Dendritic cell treated with granulocyte-macrophage colony-stimulating factor and Interleukin-4, amounts not matched to agents 40 ng/mL and 50 ng/mL, for 4 days (primary cell): ENCODE results near the gene RTF2.

Source experiments
- H3K27ac Mint-ChIP-seq: one replicate; pipeline ENCODE4 v1.8.0; 2022; ENCODE audit warnings: mild to moderate bottlenecking, mixed read lengths
- H3K27me3 Mint-ChIP-seq: one replicate; pipeline ENCODE4 v1.8.0; 2022; ENCODE audit warnings: mild to moderate bottlenecking, mixed read lengths
- H3K36me3 Mint-ChIP-seq: one replicate; pipeline ENCODE4 v1.8.0; 2022; ENCODE audit warnings: low read depth, mixed read lengths
- H3K4me1 Mint-ChIP-seq: one replicate; pipeline ENCODE4 v1.8.0; 2022; ENCODE audit warnings: low read depth, mixed read lengths
- H3K4me3 Mint-ChIP-seq: one replicate; pipeline ENCODE4 v1.8.0; 2022; ENCODE audit warnings: mild to moderate bottlenecking, moderate library complexity, mixed read lengths
- H3K9me3 Mint-ChIP-seq: one replicate; pipeline ENCODE4 v1.8.0; 2022; ENCODE audit warnings: mixed read lengths
- intact Hi-C: fragments of 100-400 bp; cut with micrococcal nuclease; formaldehyde crosslinking; loops from one replicate; pipeline ENCODE4 v1.15.0; 2022

RTF2 gene, protein sequence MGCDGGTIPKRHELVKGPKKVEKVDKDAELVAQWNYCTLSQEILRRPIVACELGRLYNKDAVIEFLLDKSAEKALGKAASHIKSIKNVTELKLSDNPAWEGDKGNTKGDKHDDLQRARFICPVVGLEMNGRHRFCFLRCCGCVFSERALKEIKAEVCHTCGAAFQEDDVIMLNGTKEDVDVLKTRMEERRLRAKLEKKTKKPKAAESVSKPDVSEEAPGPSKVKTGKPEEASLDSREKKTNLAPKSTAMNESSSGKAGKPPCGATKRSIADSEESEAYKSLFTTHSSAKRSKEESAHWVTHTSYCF

DNA sequence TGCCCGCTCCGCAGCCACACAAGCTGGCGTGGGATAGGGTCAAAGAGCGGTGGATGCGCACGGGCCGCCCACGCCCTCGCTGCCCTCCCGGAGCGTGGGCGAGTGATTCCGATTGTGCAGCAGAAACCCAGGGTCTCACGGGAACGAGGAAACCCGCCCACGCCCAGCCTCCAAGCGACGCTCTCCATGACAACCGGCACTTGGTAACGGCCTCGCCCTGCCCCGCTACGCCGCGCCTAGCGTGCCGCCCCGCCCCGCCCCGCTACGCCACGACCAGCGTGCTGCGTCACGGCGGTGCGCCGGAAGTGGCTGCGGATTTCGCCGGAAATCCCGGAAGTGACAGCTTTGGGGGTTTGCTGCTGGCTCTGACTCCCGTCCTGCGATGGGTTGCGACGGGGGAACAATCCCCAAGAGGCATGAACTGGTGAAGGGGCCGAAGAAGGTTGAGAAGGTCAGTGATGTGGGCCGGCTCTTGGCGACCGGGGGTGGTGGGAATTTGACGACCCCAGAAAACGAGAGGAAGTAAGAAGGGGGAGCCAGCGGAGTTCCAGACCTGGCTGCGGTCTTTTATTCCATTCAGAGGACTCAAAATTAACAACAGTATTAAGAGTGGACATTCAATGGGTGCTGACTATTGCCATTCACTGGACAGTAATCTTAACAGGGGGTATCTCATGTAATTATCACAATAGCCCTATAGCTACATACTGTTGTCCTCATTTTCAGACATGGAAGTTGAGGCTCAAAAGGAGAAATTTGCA is at the start of gene RTF2:
Gene RTF2 (plus strand): TSS at position 312 of the 761 bp plus-strand sequence. CDS start 71 bp downstream, at position 383.
- peak within 1 kb of the TSS; percentile 100 for H3K4me3 Mint-ChIP-seq
- H3K27ac Mint-ChIP-seq: peak within 1 kb of the TSS; percentile 99
- intact Hi-C loops: loop anchor here (1.0 to 2.0 kb wide), 3 partner anchors 56 to 76 kb away; partner anchors contain the start of genes AURKA, CASS4 and CSTF1
- H3K4me1 Mint-ChIP-seq: peaks cover 68% of the 10 kb centered on the region
- no peaks in the 10 kb centered on the region for H3K27me3 Mint-ChIP-seq
- peaks cover 45% of the 10 kb centered on the region for H3K36me3 Mint-ChIP-seq
- no peaks in the 10 kb centered on the region for H3K9me3 Mint-ChIP-seq

- Mint-ChIP-seq H3K4me1 (peaks cover 75% of the 10 kb centered on the region), H3K27ac (no peak overlapping the region), H3K9me3 (no peaks in the 10 kb centered on the region), H3K36me3 (peaks cover 33% of the 10 kb centered on the region), H3K4me3 (no peak overlapping the region), H3K27me3 (no peaks in the 10 kb centered on the region)
- intact Hi-C loops: no loop called here
Observed at GRCh38 chr20:56420028-56420427, 48.4 kb upstream of the RTF2 start.

- Mint-ChIP-seq H3K27me3 (no peaks in the 10 kb centered on the region), H3K9me3 (no peaks in the 10 kb centered on the region), H3K4me3 (no peak overlapping the region), H3K36me3 (peaks cover 40% of the 10 kb centered on the region), H3K27ac (peak overlapping the region; percentile 67), H3K4me1 (peaks cover 83% of the 10 kb centered on the region)
- intact Hi-C loops: no loop called here
Observed at GRCh38 chr20:56420940-56421688, 47.3 kb upstream of the RTF2 start.

DNA sequence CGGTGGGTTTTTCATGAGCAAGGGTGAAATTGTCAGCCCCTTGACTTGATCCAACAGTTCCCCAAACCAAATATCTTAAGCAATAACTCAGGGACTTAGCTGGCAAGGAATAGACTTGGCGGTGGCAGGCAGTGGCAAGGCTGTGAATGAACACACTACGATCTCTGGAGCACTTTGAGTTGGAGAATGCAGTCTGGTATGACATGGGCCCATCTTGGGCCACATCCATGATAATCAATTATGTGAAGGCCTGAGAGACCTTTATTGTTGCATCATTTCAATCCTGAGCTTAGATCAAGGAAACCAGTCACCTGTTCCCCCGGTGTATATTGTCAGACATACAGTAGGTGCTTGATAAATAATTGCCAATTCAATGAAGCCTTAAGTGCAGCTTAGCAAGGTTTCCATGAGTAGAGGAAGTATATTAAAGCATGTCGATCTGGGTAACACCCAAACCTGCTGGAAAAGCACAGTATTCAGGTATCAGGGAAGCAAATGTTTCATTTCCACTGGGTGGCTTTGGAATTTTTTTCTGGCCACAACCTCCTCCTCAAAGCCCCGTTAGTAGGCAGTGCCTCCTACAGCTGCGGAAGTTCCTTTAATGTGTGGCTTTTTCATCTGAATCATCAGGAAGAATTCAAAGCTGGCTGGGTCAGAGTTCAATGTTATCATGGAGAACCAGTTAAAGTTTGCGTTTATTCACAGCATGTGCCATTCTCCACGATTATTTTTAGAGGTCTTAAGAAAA is 46.2 kb upstream of the RTF2 start:
- Mint-ChIP-seq H3K9me3 (no peaks in the 10 kb centered on the region), H3K4me3 (no peak overlapping the region), H3K27me3 (no peaks in the 10 kb centered on the region), H3K27ac (peak overlapping the region; percentile 67), H3K4me1 (peaks cover 82% of the 10 kb centered on the region), H3K36me3 (peaks cover 38% of the 10 kb centered on the region)
- intact Hi-C loops: no loop called here

DNA sequence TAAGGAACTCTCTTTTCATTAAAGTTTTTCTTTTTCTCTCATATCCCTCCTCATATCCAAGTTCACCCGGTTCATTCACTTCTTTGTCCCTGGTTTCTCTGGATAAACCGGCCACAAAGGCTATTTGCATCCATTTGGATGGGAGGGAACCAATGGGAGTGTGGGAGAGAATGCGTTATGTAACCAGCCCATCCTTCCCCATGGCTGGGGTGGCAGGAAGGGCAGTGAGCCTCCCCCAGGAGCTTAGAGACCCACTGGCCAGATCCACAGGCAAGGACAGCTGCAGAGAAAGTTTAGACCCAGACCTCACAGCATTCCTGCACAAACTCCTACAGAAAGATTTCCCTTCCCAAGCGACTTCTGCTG is 45.6 kb upstream of the RTF2 start:
- Mint-ChIP-seq H3K27me3 (no peaks in the 10 kb centered on the region), H3K27ac (peak overlapping the region; percentile 67), H3K9me3 (no peaks in the 10 kb centered on the region), H3K36me3 (peaks cover 34% of the 10 kb centered on the region), H3K4me1 (peaks cover 82% of the 10 kb centered on the region), H3K4me3 (no peak overlapping the region)
- intact Hi-C loops: no loop called here

GRCh38 chr20:56423211-56423610 is 45.2 kb upstream of the RTF2 start:
- H3K36me3 Mint-ChIP-seq: peaks cover 34% of the 10 kb centered on the region
- intact Hi-C loops: no loop called here
- no peak overlapping the region for H3K4me3 Mint-ChIP-seq
- no peaks in the 10 kb centered on the region for H3K9me3 Mint-ChIP-seq
- H3K27me3 Mint-ChIP-seq: no peaks in the 10 kb centered on the region
- peaks cover 82% of the 10 kb centered on the region for H3K4me1 Mint-ChIP-seq
- H3K27ac Mint-ChIP-seq: peak overlapping the region; percentile 67

- intact Hi-C loops: no loop called here
- no peaks in the 10 kb centered on the region for H3K27me3 Mint-ChIP-seq
- no peak overlapping the region for H3K27ac Mint-ChIP-seq
- H3K36me3 Mint-ChIP-seq: peaks cover 34% of the 10 kb centered on the region
- no peak overlapping the region for H3K4me3 Mint-ChIP-seq
- no peaks in the 10 kb centered on the region for H3K9me3 Mint-ChIP-seq
- peaks cover 82% of the 10 kb centered on the region for H3K4me1 Mint-ChIP-seq
Observed at GRCh38 chr20:56423886-56424285, 44.5 kb upstream of the RTF2 start.

DNA sequence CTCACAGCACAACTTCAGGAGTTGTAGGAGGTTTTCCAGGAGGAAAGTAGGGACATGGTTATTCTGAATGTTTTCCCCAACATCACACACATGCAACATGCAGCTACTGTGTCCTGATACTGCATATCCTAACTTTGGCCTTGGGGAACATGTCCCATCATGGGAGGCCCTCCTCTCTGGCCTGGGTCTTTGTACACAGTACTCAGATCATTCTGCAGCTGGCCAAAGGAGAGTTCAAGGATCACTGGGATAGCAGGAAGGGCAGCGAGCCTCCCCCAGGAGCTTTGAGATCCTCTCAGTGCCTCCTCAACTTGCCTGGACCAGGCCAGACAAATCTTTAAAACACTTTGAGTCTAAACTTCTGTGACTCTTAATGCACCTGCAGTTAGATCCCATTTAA is 43.5 kb upstream of the RTF2 start:
- no peaks in the 10 kb centered on the region for H3K27me3 Mint-ChIP-seq
- intact Hi-C loops: no loop called here
- H3K27ac Mint-ChIP-seq: peak overlapping the region; percentile 43
- no peaks in the 10 kb centered on the region for H3K9me3 Mint-ChIP-seq
- peaks cover 44% of the 10 kb centered on the region for H3K36me3 Mint-ChIP-seq
- H3K4me3 Mint-ChIP-seq: no peak overlapping the region
- peaks cover 86% of the 10 kb centered on the region for H3K4me1 Mint-ChIP-seq

- intact Hi-C loops: no loop called here
- Mint-ChIP-seq H3K36me3 (peaks cover 49% of the 10 kb centered on the region), H3K27me3 (peaks cover 4% of the 10 kb centered on the region), H3K27ac (no peak overlapping the region), H3K4me1 (peaks cover 87% of the 10 kb centered on the region), H3K4me3 (no peak overlapping the region), H3K9me3 (no peaks in the 10 kb centered on the region)
Observed at GRCh38 chr20:56426026-56426425, 42.4 kb upstream of the RTF2 start.

GRCh38 chr20:56426926-56427325 is 41.5 kb upstream of the RTF2 start:
- H3K4me3 Mint-ChIP-seq: no peak overlapping the region
- intact Hi-C loops: no loop called here
- peak overlapping the region; percentile 50 for H3K27ac Mint-ChIP-seq
- H3K9me3 Mint-ChIP-seq: no peaks in the 10 kb centered on the region
- H3K4me1 Mint-ChIP-seq: peaks cover 81% of the 10 kb centered on the region
- peaks cover 50% of the 10 kb centered on the region for H3K36me3 Mint-ChIP-seq
- peaks cover 4% of the 10 kb centered on the region for H3K27me3 Mint-ChIP-seq

DNA sequence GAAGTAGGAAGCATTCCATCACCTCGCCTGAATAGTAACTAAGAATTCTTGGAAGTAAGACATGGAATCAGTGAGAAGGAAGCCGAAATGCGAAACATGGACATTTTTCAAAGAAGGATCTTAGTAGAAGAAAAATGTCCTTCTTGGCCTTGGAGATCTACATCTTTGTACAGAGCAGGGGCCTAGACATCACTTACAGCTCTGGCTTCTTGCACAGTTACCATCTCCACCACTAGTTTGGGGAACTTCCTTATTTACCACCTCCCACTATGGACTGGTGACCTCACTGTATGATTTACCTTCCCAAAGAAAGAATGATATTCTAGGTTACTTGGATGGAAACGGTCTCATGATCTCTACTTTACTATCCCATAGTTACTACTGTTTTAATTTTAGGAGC is 40.6 kb upstream of the RTF2 start:
- Mint-ChIP-seq H3K27me3 (peaks cover 4% of the 10 kb centered on the region), H3K9me3 (no peaks in the 10 kb centered on the region), H3K4me3 (peak overlapping the region; percentile 11), H3K4me1 (peaks cover 78% of the 10 kb centered on the region), H3K27ac (peak overlapping the region; percentile 50), H3K36me3 (peaks cover 53% of the 10 kb centered on the region)
- intact Hi-C loops: no loop called here

DNA sequence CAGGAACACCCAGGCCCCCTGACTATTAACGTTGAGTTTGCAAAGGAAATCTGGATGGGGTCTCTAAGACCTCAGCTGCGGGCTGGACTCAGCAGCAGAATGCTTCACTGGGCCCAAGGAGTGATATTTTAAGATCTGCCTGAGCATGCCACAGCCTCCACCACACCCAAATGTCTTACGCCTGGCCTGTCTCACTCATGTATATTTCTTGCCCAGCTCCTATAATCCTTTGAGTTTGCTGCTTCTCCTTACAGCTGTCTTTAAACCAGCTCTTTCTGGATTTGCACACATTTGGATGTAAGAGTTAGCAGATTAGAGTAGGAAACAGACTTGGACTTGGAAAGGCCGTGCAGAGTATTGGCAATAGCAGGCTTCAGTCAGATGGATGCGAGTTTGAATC is 40.0 kb upstream of the RTF2 start:
- Mint-ChIP-seq H3K27ac (peak overlapping the region; percentile 50), H3K4me3 (no peak overlapping the region), H3K4me1 (peaks cover 80% of the 10 kb centered on the region), H3K36me3 (peaks cover 58% of the 10 kb centered on the region), H3K27me3 (peaks cover 4% of the 10 kb centered on the region), H3K9me3 (no peaks in the 10 kb centered on the region)
- intact Hi-C loops: no loop called here

DNA sequence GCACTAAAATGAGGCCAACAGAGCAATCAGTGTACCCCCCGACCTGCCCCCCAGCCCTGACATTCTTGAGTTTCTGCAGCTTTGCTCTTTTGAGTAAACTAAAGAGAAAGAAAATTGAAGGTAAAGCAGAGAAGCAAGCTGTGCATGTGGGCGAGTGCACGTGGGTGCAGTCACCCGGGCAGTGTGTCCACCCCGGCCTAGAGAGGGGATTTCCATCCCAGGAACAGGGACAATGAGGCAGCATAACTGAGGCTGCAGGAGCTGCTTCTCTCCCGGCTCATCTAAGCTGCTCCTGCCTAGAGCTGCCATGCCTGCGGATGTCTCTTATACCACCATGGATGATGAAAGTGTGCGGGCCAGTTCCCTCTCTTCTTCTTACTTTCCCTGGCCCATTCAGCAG is 39.5 kb upstream of the RTF2 start:
- intact Hi-C loops: no loop called here
- H3K27me3 Mint-ChIP-seq: peaks cover 4% of the 10 kb centered on the region
- H3K27ac Mint-ChIP-seq: peak overlapping the region; percentile 52
- H3K4me1 Mint-ChIP-seq: peaks cover 84% of the 10 kb centered on the region
- H3K9me3 Mint-ChIP-seq: no peaks in the 10 kb centered on the region
- peaks cover 61% of the 10 kb centered on the region for H3K36me3 Mint-ChIP-seq
- peak overlapping the region; percentile 11 for H3K4me3 Mint-ChIP-seq
